IgD-negative memory B cell (primary cell): ENCODE data around the gene ATP5PO. TPM values are rescaled to one million over a fixed set of nuclear protein-coding genes. Genes with fewer than 3 reads are reported as not detected.

Experiments
- H3K27ac Mint-ChIP-seq, 3 donors: one replicate each; pipeline ENCODE4 v1.8.0; 2020 to 2022; ENCODE audit warnings: mild to moderate bottlenecking in 3 of 3, mixed read lengths in 3 of 3, moderate library complexity in 1 of 3
- H3K27me3 Mint-ChIP-seq: one replicate; pipeline ENCODE4 v1.8.0; 2021; ENCODE audit warnings: mixed read lengths
- H3K36me3 Mint-ChIP-seq: one replicate; pipeline ENCODE4 v1.8.0; 2020; ENCODE audit warnings: mild to moderate bottlenecking, mixed read lengths
- H3K4me1 Mint-ChIP-seq, 3 donors: one replicate each; pipeline ENCODE4 v1.8.0; 2020 to 2022; ENCODE audit warnings: mixed read lengths in 3 of 3, mild to moderate bottlenecking in 1 of 3
- H3K4me3 Mint-ChIP-seq, 4 donors: one replicate each; pipeline ENCODE4 v1.8.0; 2020 to 2022; ENCODE audit warnings: mild to moderate bottlenecking in 4 of 4, mixed read lengths in 4 of 4, moderate library complexity in 3 of 4
- H3K9me3 Mint-ChIP-seq, 3 donors: one replicate each; pipeline ENCODE4 v1.8.0; 2020 to 2021; ENCODE audit warnings: mixed read lengths in 3 of 3, mild to moderate bottlenecking in 1 of 3
- polyA plus RNA-seq: library from polyadenylated mRNA; unstranded; fragments of 300-500 nt; fragmentation: Illumina TruSeq; gene quantifications from one replicate; pipeline ENCODE4 v1.2.3, GENCODE V29; 2021

Gene ATP5PO
- polyA plus RNA-seq, result 342 TPM

GRCh38 chr21:33915368-33916199 is at the start of gene ATP5PO:
TSS of gene ATP5PO (minus strand) at chr21:33915804. CDS start at chr21:33915763, 41 bp downstream.
- Mint-ChIP-seq H3K27ac (peak within 1 kb of the TSS; percentile 86 to 99 (median 97)), H3K27me3 (no peaks in the 10 kb centered on the region), H3K36me3 (peaks cover under 1% of the 10 kb centered on the region), H3K9me3 (no peaks in the 10 kb centered on the region), H3K4me1 (peaks cover 15 to 23% (median 23%) of the 10 kb centered on the region in 3 donors), H3K4me3 (peak within 1 kb of the TSS; percentile 97 to 100 (median 99))

GRCh38 chr21:33964706-33965325 is 49.2 kb upstream of the ATP5PO start:
- Mint-ChIP-seq H3K36me3 (peaks cover 7% of the 10 kb centered on the region), H3K27me3 (no peaks in the 10 kb centered on the region), H3K27ac (no peak overlapping the region), H3K4me1 (peaks cover 0 to 7% (median 5%) of the 10 kb centered on the region in 3 donors), H3K4me3 (no peak overlapping the region), H3K9me3 (peaks cover 2 to 4% (median 2%) of the 10 kb centered on the region in 3 donors)

- Mint-ChIP-seq H3K4me1 (peaks cover 0 to 7% (median 4%) of the 10 kb centered on the region in 3 donors), H3K27me3 (no peaks in the 10 kb centered on the region), H3K4me3 (no peak overlapping the region), H3K27ac (no peak overlapping the region), H3K9me3 (peaks cover 2 to 8% (median 2%) of the 10 kb centered on the region in 3 donors), H3K36me3 (peaks cover 7% of the 10 kb centered on the region)
Measured at GRCh38 chr21:33963848-33964555, 48.4 kb upstream of the ATP5PO start.

- Mint-ChIP-seq H3K27me3 (no peaks in the 10 kb centered on the region), H3K4me3 (no peak overlapping the region), H3K9me3 (peaks cover 2 to 12% (median 4%) of the 10 kb centered on the region in 3 donors), H3K4me1 (peaks cover 0 to 1% (median under 1%) of the 10 kb centered on the region in 3 donors), H3K36me3 (peaks cover 5% of the 10 kb centered on the region), H3K27ac (no peak overlapping the region)
Measured at GRCh38 chr21:33962290-33962689, 46.7 kb upstream of the ATP5PO start.

GRCh38 chr21:33961061-33961460 is 45.5 kb upstream of the ATP5PO start:
- no peak overlapping the region for H3K4me3 Mint-ChIP-seq
- H3K27ac Mint-ChIP-seq, result no peak overlapping the region
- H3K36me3 Mint-ChIP-seq, result peaks cover 5% of the 10 kb centered on the region
- peaks cover 0 to 1% (median 0%) of the 10 kb centered on the region in 3 donors for H3K4me1 Mint-ChIP-seq
- peaks cover 2 to 12% (median 4%) of the 10 kb centered on the region in 3 donors for H3K9me3 Mint-ChIP-seq
- no peaks in the 10 kb centered on the region for H3K27me3 Mint-ChIP-seq

- Mint-ChIP-seq H3K27me3 (peaks cover 1% of the 10 kb centered on the region), H3K4me3 (no peak overlapping the region), H3K36me3 (peaks cover 5% of the 10 kb centered on the region), H3K27ac (no peak overlapping the region), H3K4me1 (peaks cover 0 to 4% (median 1%) of the 10 kb centered on the region in 3 donors), H3K9me3 (peaks cover 2 to 12% (median 4%) of the 10 kb centered on the region in 3 donors)
Measured at GRCh38 chr21:33959680-33960079, 44.1 kb upstream of the ATP5PO start.

GRCh38 chr21:33954395-33954794 is 38.8 kb upstream of the ATP5PO start:
- Mint-ChIP-seq H3K4me3 (no peak overlapping the region), H3K27me3 (peaks cover 1% of the 10 kb centered on the region), H3K9me3 (peaks cover 2 to 4% (median 2%) of the 10 kb centered on the region in 3 donors), H3K36me3 (peaks cover 2% of the 10 kb centered on the region), H3K4me1 (peaks cover 12 to 21% (median 18%) of the 10 kb centered on the region in 3 donors), H3K27ac (no peak overlapping the region)

- peaks cover 1% of the 10 kb centered on the region for H3K27me3 Mint-ChIP-seq
- peak overlapping the region in 3 of 4 donors; percentile 53 to 88 (median 54) for H3K4me3 Mint-ChIP-seq
- H3K4me1 Mint-ChIP-seq, result peaks cover 34 to 45% (median 44%) of the 10 kb centered on the region in 3 donors
- H3K27ac Mint-ChIP-seq, result peak overlapping the region in 2 of 3 donors; percentile 74 to 80
- H3K36me3 Mint-ChIP-seq, result peaks cover 2% of the 10 kb centered on the region
- H3K9me3 Mint-ChIP-seq, result no peaks in the 10 kb centered on the region
Measured at GRCh38 chr21:33951276-33952178, 35.9 kb upstream of the ATP5PO start.

- Mint-ChIP-seq H3K4me1 (peaks cover 38 to 50% (median 49%) of the 10 kb centered on the region in 3 donors), H3K27ac (peak overlapping the region; percentile 87 to 97 (median 96)), H3K4me3 (peak overlapping the region in 2 of 4 donors; percentile 72 to 90), H3K36me3 (peaks cover 2% of the 10 kb centered on the region), H3K9me3 (no peaks in the 10 kb centered on the region), H3K27me3 (peaks cover 1% of the 10 kb centered on the region)
Measured at GRCh38 chr21:33950431-33951079, 35.0 kb upstream of the ATP5PO start.

- H3K4me1 Mint-ChIP-seq, result peaks cover 38 to 51% (median 48%) of the 10 kb centered on the region in 3 donors
Measured at GRCh38 chr21:33949516-33950430, 34.2 kb upstream of the ATP5PO start.

GRCh38 chr21:33948951-33949444 is 33.4 kb upstream of the ATP5PO start:
- H3K4me1 Mint-ChIP-seq, result peaks cover 38 to 51% (median 48%) of the 10 kb centered on the region in 3 donors
- H3K36me3 Mint-ChIP-seq, result peaks cover 2% of the 10 kb centered on the region
- peak overlapping the region; percentile 70 to 85 (median 74) for H3K4me3 Mint-ChIP-seq
- no peaks in the 10 kb centered on the region for H3K27me3 Mint-ChIP-seq
- peaks cover 0 to 10% (median 5%) of the 10 kb centered on the region in 3 donors for H3K9me3 Mint-ChIP-seq
- H3K27ac Mint-ChIP-seq, result peak overlapping the region; percentile 96 to 99 (median 97)

More at GRCh38 chr21:33949516-33950430, 34.2 kb upstream of the ATP5PO start:
- H3K4me3 Mint-ChIP-seq, result peak overlapping the region in 2 of 4 donors; percentile 85 to 90
- peaks cover 2% of the 10 kb centered on the region for H3K36me3 Mint-ChIP-seq
- H3K27ac Mint-ChIP-seq, result peak overlapping the region; percentile 96 to 99 (median 97)
- H3K27me3 Mint-ChIP-seq, result no peaks in the 10 kb centered on the region
- peaks cover 0 to 4% (median 3%) of the 10 kb centered on the region in 3 donors for H3K9me3 Mint-ChIP-seq

GRCh38 chr21:33948096-33948950 is 32.7 kb upstream of the ATP5PO start:
- H3K9me3 Mint-ChIP-seq, result peaks cover 0 to 10% (median 5%) of the 10 kb centered on the region in 3 donors
- peak overlapping the region; percentile 44 to 78 (median 70) for H3K4me3 Mint-ChIP-seq
- peak overlapping the region; percentile 96 to 99 (median 97) for H3K27ac Mint-ChIP-seq
- H3K36me3 Mint-ChIP-seq, result peaks cover 2% of the 10 kb centered on the region
- no peaks in the 10 kb centered on the region for H3K27me3 Mint-ChIP-seq
- H3K4me1 Mint-ChIP-seq, result peaks cover 38 to 51% (median 48%) of the 10 kb centered on the region in 3 donors
